ENCODE data around the gene POU2F1.
A peak's percentile ranks its signal among the peaks of the same experiment; 100 is the strongest.
"Not testable (repeated sequence)": the region's sequence is repeated elsewhere in the genome, so short reads cannot be mapped to it uniquely, and the experiment has no call there.

Gene POU2F1

GRCh38 chr1:167197236-167197635, 23.4 kb upstream of the POU2F1 start:
- Mint-ChIP-seq H3K27me3 (no peaks in the 10 kb centered on the region), H3K4me1 (peaks cover 35% of the 10 kb centered on the region), H3K9me3 (no peaks in the 10 kb centered on the region), H3K4me3 (no peak overlapping the region), H3K36me3 (ENCODE audit: low read depth) (peaks cover 2% of the 10 kb centered on the region), H3K27ac (peak overlapping the region; percentile 13)
- no peak for DNase-seq
- ATAC-seq = no peak

- peak overlapping the region; percentile 5 for H3K27ac Mint-ChIP-seq
- DNase-seq (no peak), ATAC-seq (peak; percentile 85)
- no peak overlapping the region for H3K4me3 Mint-ChIP-seq
- peaks cover 35% of the 10 kb centered on the region for H3K4me1 Mint-ChIP-seq
- no peaks in the 10 kb centered on the region for H3K27me3 Mint-ChIP-seq
- H3K9me3 Mint-ChIP-seq = no peaks in the 10 kb centered on the region
- H3K36me3 Mint-ChIP-seq (ENCODE audit: low read depth) = peaks cover 2% of the 10 kb centered on the region
These were observed 23.0 kb upstream of the POU2F1 start for GRCh38 chr1:167197692-167198091.

DNA sequence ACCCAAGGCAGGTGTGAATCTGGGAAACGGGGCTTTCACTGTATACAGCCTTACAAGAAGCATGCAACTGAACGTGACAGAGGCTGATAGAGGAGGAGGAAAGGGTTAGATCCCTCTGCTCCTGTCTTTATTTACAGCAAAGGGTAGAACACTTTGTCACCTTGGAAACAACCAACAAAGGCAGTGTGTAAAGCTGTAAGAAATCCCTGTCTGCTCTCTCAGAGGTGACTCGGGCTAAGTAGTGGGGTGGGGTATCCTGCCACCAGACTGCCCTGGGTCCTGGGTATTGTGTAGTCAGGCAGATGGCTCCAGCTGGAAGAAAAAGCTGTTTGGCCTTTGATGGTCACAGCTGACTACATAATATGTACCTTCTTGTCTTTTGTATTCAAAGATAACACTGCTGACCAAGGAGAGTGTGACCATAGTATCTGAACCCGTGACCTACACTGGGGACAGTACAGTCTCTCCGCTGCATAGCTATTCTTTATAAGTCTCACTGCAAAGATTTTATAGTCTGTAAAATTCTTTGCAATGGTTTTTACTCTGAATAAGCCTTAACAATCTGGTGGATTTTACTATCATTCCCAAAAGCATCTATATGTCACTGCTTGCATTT, 22.1 kb upstream of the POU2F1 start:
- no peak overlapping the region for H3K4me3 Mint-ChIP-seq
- no peaks in the 10 kb centered on the region for H3K9me3 Mint-ChIP-seq
- ATAC-seq = no peak
- H3K27ac Mint-ChIP-seq = no peak overlapping the region
- peaks cover 35% of the 10 kb centered on the region for H3K4me1 Mint-ChIP-seq
- H3K27me3 Mint-ChIP-seq = no peaks in the 10 kb centered on the region
- DNase-seq = no peak
- peaks cover 2% of the 10 kb centered on the region for H3K36me3 Mint-ChIP-seq (ENCODE audit: low read depth)

DNA sequence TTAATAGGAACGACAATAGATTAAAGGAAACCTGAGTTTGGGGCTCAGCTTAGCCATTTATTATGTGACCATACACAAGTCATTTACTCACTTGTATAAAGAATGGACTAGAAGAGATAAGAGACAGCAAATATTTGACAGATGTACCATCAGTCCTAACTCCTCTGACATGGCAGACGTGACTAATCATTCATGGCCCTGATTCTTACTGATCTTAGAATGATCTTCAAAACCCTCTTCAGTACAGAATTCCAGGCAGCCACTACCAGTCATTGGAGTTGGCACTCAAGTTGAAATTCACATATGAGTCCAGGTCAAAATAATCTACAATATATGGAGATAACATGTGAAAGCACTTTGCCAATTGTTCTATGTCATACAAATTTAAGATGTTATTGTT, 21.0 kb upstream of the POU2F1 start:
- Mint-ChIP-seq H3K4me1 (peaks cover 32% of the 10 kb centered on the region), H3K27ac (no peak overlapping the region), H3K36me3 (ENCODE audit: low read depth) (peaks cover 2% of the 10 kb centered on the region), H3K9me3 (no peaks in the 10 kb centered on the region), H3K27me3 (no peaks in the 10 kb centered on the region), H3K4me3 (no peak overlapping the region)
- DNase-seq (no peak), ATAC-seq (no peak)

DNA sequence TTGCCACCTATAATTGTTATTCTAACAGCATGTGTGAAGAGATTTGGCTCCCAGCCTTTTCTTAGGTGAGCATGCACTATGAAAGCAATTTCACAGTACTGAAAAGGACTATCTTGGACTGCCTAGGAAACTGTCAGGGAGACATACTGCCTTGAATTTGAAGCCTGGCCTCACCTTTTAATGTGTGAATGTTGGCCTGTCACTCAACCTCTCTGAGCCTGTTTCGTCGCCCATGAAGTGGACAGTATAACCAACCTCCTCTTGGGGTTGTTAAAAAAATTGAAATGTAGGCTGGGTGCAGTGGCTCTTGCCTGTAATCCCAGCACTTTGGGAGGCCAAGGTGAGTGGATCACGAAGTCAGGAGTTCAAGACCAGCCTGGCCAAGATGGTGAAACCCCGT, 20.4 kb upstream of the POU2F1 start:
- H3K36me3 Mint-ChIP-seq (ENCODE audit: low read depth) = no peaks in the 10 kb centered on the region
- ATAC-seq = no peak

GRCh38 chr1:167200749-167201148, 19.9 kb upstream of the POU2F1 start:
- Mint-ChIP-seq H3K9me3 (peaks cover 6% of the 10 kb centered on the region), H3K27me3 (no peaks in the 10 kb centered on the region), H3K27ac (no peak overlapping the region), H3K4me1 (peaks cover 26% of the 10 kb centered on the region), H3K36me3 (ENCODE audit: low read depth) (no peaks in the 10 kb centered on the region), H3K4me3 (no peak overlapping the region)
- DNase-seq (no peak), ATAC-seq (no peak)

More for the DNA sequence above, 20.4 kb upstream of the POU2F1 start:
- H3K9me3 Mint-ChIP-seq = peaks cover 2% of the 10 kb centered on the region
- H3K27me3 Mint-ChIP-seq = no peaks in the 10 kb centered on the region
- no peak overlapping the region for H3K27ac Mint-ChIP-seq
- H3K4me3 Mint-ChIP-seq = no peak overlapping the region
- peaks cover 28% of the 10 kb centered on the region for H3K4me1 Mint-ChIP-seq
- no peak for DNase-seq

- no peak for ATAC-seq
- DNase-seq = no peak
- H3K27me3 Mint-ChIP-seq = no peaks in the 10 kb centered on the region
- no peak overlapping the region for H3K27ac Mint-ChIP-seq
- peaks cover 6% of the 10 kb centered on the region for H3K9me3 Mint-ChIP-seq
- H3K36me3 Mint-ChIP-seq (ENCODE audit: low read depth) = no peaks in the 10 kb centered on the region
- H3K4me3 Mint-ChIP-seq = no peak overlapping the region
- peaks cover 17% of the 10 kb centered on the region for H3K4me1 Mint-ChIP-seq
These were observed 18.6 kb upstream of the POU2F1 start for GRCh38 chr1:167202049-167202448.

DNA sequence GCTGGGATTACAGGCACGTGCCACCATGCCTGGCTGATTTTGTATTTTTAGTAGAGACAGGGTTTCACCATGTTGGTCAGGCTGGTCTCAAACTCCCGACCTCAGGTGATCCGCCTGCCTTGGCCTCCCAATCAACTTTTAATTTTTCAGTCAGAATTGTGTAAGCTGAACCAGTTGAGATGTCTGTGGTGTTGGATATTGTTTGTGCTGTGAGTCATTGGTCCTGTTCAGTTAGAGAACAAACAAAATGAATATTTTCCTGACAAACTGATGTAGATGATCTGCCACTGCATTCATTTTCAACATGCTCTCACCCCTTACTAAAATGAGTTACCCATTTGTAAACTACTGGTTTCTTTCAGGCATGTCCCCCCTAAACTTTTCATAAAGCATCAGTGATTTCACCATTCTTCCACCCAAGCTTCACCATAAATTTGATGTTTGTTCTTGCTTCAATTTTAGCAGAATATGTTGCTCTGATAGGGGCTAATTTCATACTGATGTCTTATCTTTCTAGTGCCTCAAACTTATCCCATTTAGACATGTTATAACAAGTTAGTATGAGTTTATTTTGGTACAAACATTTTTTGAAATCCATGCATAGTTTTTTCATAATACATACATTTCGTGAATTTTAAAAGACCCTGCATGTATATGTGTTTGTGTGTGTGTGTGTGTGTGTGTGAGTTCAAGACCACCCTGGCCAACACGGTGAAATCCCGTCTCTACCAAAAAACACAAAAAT, 15.2 kb upstream of the POU2F1 start:
- H3K36me3 Mint-ChIP-seq (ENCODE audit: low read depth); H3K27me3 Mint-ChIP-seq; H3K27ac Mint-ChIP-seq; H3K4me3 Mint-ChIP-seq; DNase-seq; ATAC-seq: not testable (repeated sequence)
- peaks cover 15% of the 10 kb centered on the region for H3K4me1 Mint-ChIP-seq
- peaks cover 24% of the 10 kb centered on the region for H3K9me3 Mint-ChIP-seq

GRCh38 chr1:167206166-167206835, 14.4 kb upstream of the POU2F1 start:
- Mint-ChIP-seq H3K4me1 (peaks cover 12% of the 10 kb centered on the region), H3K27me3 (peaks cover 3% of the 10 kb centered on the region), H3K4me3 (no peak overlapping the region), H3K27ac (no peak overlapping the region), H3K36me3 (ENCODE audit: low read depth) (peaks cover 6% of the 10 kb centered on the region), H3K9me3 (peaks cover 24% of the 10 kb centered on the region)
- DNase-seq (no peak), ATAC-seq (no peak)

DNA sequence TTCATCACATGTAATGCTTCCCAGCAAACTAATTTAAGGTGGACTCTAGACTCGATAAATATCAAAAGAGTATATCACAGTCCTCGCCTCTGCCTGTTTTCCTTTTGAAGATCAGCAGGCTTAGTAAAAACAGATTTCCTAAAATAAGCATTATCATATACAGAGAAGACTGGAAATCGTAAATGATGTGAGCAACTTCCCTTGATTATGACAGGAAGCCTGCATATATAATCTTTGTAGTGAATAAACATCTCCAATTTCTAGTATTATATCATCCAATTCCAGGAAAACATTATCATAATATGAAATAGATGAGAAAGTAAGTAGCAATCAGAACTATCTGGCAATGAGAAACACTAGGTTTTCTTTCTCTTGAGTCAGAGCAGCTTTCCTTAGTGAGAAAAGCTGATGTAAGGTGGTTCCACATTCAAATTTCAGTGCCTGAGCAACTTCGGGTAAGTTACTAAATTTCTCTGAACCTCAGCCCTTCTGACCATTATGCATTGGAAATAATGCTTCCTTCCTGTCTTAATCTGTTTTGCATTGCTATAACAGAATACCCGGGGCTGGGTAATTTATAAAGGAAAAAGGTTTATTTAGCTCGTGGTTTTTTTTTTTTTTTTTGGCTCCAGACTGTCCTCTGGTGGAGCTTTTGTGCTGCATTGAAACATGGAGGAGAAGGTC, 12.6 kb upstream of the POU2F1 start:
- Mint-ChIP-seq H3K4me3 (no peak overlapping the region), H3K27ac (peak overlapping the region; percentile 4), H3K9me3 (peaks cover 24% of the 10 kb centered on the region), H3K4me1 (peaks cover 12% of the 10 kb centered on the region), H3K36me3 (ENCODE audit: low read depth) (peaks cover 6% of the 10 kb centered on the region), H3K27me3 (peaks cover 3% of the 10 kb centered on the region)
- DNase-seq (no peak), ATAC-seq (peak; percentile 52)

DNA sequence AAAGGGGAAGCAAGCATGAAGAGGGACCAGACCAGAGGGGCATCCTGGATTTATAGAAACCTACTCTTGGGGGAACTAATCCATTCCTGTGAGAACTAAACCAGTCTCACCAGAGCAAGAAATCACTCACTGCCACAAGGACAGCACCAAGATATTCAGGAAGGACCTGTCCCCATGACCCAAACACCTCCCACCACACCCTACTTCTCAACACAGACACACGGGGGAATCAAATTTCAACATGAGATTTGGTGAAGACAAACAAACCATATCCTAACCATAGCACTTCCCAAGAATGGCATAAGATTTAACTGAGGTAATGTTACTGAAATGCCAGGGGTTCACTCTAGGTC, 12.1 kb upstream of the POU2F1 start:
- DNase-seq = no peak
- H3K36me3 Mint-ChIP-seq (ENCODE audit: low read depth) = peaks cover 6% of the 10 kb centered on the region
- peak overlapping the region; percentile 4 for H3K27ac Mint-ChIP-seq
- peaks cover 12% of the 10 kb centered on the region for H3K4me1 Mint-ChIP-seq
- no peak for ATAC-seq
- peaks cover 24% of the 10 kb centered on the region for H3K9me3 Mint-ChIP-seq
- no peak overlapping the region for H3K4me3 Mint-ChIP-seq
- peaks cover 3% of the 10 kb centered on the region for H3K27me3 Mint-ChIP-seq

DNA sequence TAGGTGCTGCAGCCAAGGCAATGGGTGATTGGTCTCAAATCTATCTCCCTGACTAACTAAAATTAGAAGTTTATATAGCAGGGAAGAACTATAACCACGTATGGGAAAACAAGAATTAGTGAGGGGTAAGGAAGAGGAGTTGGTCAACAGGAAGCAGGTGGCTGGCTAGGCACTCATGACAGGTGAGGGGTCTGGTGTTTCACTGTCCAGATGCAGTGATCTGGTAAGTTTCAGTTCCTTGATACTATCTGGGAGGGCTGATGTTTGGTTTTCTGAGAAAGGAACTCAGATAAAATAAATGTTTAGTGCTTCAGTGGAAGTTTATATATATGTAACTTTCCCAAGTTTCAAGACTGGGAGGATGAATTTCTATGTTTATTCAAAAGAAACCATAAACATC, 11.6 kb upstream of the POU2F1 start:
- H3K27ac Mint-ChIP-seq = no peak overlapping the region
- H3K4me3 Mint-ChIP-seq = no peak overlapping the region
- no peak for ATAC-seq

DNA sequence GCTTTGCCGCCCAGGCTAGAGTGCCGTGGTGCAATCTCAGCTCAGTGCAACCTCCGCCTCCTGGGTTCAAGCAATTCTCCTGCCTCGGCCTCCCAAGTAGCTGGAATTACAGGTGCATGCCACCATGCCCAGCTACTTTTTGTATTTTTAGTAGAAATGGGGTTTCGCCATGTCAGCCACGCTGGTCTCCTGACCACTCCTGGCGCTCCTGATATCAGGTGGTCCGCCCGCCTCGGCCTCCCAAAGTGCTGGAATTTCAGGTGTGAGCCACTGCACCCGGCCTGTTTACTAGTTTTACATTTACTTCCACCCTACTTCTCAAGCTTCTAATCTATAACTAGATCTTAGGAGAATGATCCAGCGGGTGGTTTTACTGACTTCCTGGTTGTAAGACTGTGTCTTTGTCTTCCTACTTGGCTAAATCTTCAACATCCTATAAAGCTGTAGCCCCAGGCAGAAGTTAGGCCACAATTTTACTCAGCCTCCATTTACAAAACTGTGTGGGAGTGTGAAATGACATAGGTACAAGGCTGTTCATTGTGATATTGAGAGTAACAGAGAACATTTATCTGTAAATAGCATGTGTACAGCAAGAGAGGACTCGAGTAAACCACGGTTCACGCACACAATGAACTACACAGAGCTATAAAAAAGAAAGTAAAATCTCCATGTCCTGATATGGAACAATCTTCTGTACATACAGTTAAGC, 9.6 kb upstream of the POU2F1 start:
- H3K27ac Mint-ChIP-seq = no peak overlapping the region
- DNase-seq (no peak), ATAC-seq (no peak)
- H3K36me3 Mint-ChIP-seq (ENCODE audit: low read depth) = peaks cover 6% of the 10 kb centered on the region
- H3K4me3 Mint-ChIP-seq = no peak overlapping the region
- H3K4me1 Mint-ChIP-seq = peaks cover 12% of the 10 kb centered on the region
- peaks cover 3% of the 10 kb centered on the region for H3K27me3 Mint-ChIP-seq
- H3K9me3 Mint-ChIP-seq = peaks cover 18% of the 10 kb centered on the region

More for the DNA sequence above, 11.6 kb upstream of the POU2F1 start:
- Mint-ChIP-seq H3K27me3 (peaks cover 3% of the 10 kb centered on the region), H3K4me1 (peaks cover 12% of the 10 kb centered on the region), H3K36me3 (ENCODE audit: low read depth) (peaks cover 6% of the 10 kb centered on the region), H3K9me3 (peaks cover 24% of the 10 kb centered on the region)
- DNase-seq = no peak

DNA sequence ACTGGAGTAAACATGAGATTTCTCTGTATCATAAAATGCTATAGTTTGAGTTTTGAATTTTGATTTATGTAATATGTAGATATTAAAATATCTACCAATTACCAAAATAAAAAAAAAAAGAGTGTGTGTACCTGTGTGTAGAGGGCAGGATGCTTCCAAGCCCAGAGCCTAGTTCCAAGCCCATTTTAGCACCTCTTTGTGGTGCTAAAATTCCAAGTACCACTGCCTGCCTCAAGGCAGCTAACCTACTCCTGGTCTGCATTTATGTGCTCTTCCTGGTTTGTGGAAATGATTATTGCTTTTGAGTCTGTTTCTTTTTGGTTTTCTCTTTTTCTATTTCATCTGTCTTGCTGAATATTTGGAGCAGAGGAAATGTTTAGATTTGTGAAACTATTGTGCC, 8.7 kb upstream of the POU2F1 start:
- H3K27me3 Mint-ChIP-seq = peaks cover 3% of the 10 kb centered on the region
- H3K9me3 Mint-ChIP-seq = peaks cover 21% of the 10 kb centered on the region
- H3K36me3 Mint-ChIP-seq (ENCODE audit: low read depth) = peaks cover 6% of the 10 kb centered on the region
- ATAC-seq (no peak), DNase-seq (no peak)
- no peak overlapping the region for H3K4me3 Mint-ChIP-seq
- peaks cover 11% of the 10 kb centered on the region for H3K4me1 Mint-ChIP-seq
- no peak overlapping the region for H3K27ac Mint-ChIP-seq
